ENCODE results near the gene DNAJC19. TPM values are rescaled to one million over a fixed set of nuclear protein-coding genes. Genes with fewer than 3 reads are reported as not detected.

DNAJC19 gene
- total RNA-seq, 4 donors from 2014 or later = 10.0 to 56.6 (median 28.8) TPM

- no peaks in the 10 kb centered on the region for H3K27me3 ChIP-seq
- intact Hi-C loops (cut with DNase I) = no loop called here
- no peaks in the 10 kb centered on the region for H3K9me3 ChIP-seq
- no peaks in the 10 kb centered on the region for H3K4me1 ChIP-seq
- no peak overlapping the region for H3K4me3 ChIP-seq
- H3K36me3 ChIP-seq = peaks cover 0 to 93% (median 0%) of the 10 kb centered on the region in 3 donors
- no peak for DNase-seq
- TF ChIP-seq CTCF (IDR thresholded peaks at IDR 0.05) = no peak
- no peak for TF ChIP-seq POLR2A (IDR thresholded peaks at IDR 0.05)
- H3K27ac ChIP-seq = no peak overlapping the region
Measured at GRCh38 chr3:180979961-180980360, 9.6 kb downstream of the DNAJC19 start.

GRCh38 chr3:180977498-180977897 lies 12.0 kb downstream of the DNAJC19 start:
- H3K36me3 ChIP-seq = peaks cover 0 to 93% (median 0%) of the 10 kb centered on the region in 3 donors
- no peak overlapping the region for H3K27ac ChIP-seq
- no peak for DNase-seq
- no peaks in the 10 kb centered on the region for H3K27me3 ChIP-seq
- TF ChIP-seq POLR2A (IDR thresholded peaks at IDR 0.05) (no peak), CTCF (IDR thresholded peaks at IDR 0.05) (no peak)
- H3K4me3 ChIP-seq = no peak overlapping the region
- intact Hi-C loops (cut with DNase I) = no loop called here
- no peaks in the 10 kb centered on the region for H3K9me3 ChIP-seq
- H3K4me1 ChIP-seq = no peaks in the 10 kb centered on the region

GRCh38 chr3:180974286-180974685 lies 15.2 kb downstream of the DNAJC19 start:
- TF ChIP-seq CTCF (IDR thresholded peaks at IDR 0.05) = no peak
- no peak for TF ChIP-seq POLR2A (IDR thresholded peaks at IDR 0.05)
- Histone ChIP-seq H3K9me3 (no peaks in the 10 kb centered on the region), H3K27ac (no peak overlapping the region), H3K4me3 (no peak overlapping the region), H3K27me3 (no peaks in the 10 kb centered on the region), H3K4me1 (no peaks in the 10 kb centered on the region), H3K36me3 (peaks cover 0 to 98% (median 4%) of the 10 kb centered on the region in 3 donors)
- WGBS, 2 donors = 84 to 91% methylated on average over 5 to 6 of the region's 6 CpGs
- DNase-seq = no peak
- intact Hi-C loops (cut with DNase I) = no loop called here

- H3K36me3 ChIP-seq = peaks cover 0 to 99% (median 8%) of the 10 kb centered on the region in 3 donors
- no peak for TF ChIP-seq CTCF (IDR thresholded peaks at IDR 0.05)
- no peak for DNase-seq
Measured at GRCh38 chr3:180973543-180973942, 16.0 kb downstream of the DNAJC19 start.

GRCh38 chr3:180970931-180971330 lies 18.6 kb downstream of the DNAJC19 start:
- no peaks in the 10 kb centered on the region for H3K4me1 ChIP-seq
- H3K27ac ChIP-seq = no peak overlapping the region
- H3K36me3 ChIP-seq = peaks cover 0 to 100% (median 10%) of the 10 kb centered on the region in 3 donors
- no peak overlapping the region for H3K4me3 ChIP-seq
- no peak for TF ChIP-seq POLR2A (IDR thresholded peaks at IDR 0.05)
- no peaks in the 10 kb centered on the region for H3K9me3 ChIP-seq
- intact Hi-C loops (cut with DNase I) = no loop called here
- no peaks in the 10 kb centered on the region for H3K27me3 ChIP-seq
- WGBS, 2 donors = 94 to 98% methylated on average over 6 of the region's 6 CpGs
- DNase-seq = no peak

More at GRCh38 chr3:180973543-180973942, 16.0 kb downstream of the DNAJC19 start:
- Histone ChIP-seq H3K4me3 (no peak overlapping the region), H3K9me3 (no peaks in the 10 kb centered on the region), H3K27ac (no peak overlapping the region), H3K27me3 (no peaks in the 10 kb centered on the region), H3K4me1 (no peaks in the 10 kb centered on the region)
- 77 to 81% methylated on average over 2 of the region's 2 CpGs for WGBS, 2 donors
- intact Hi-C loops (cut with DNase I) = no loop called here

- no peak overlapping the region for H3K27ac ChIP-seq
- H3K4me3 ChIP-seq = no peak overlapping the region
- peaks cover 0 to 99% (median 13%) of the 10 kb centered on the region in 3 donors for H3K36me3 ChIP-seq
- H3K9me3 ChIP-seq = no peaks in the 10 kb centered on the region
- TF ChIP-seq POLR2A (IDR thresholded peaks at IDR 0.05) = no peak
- no peak for TF ChIP-seq CTCF (IDR thresholded peaks at IDR 0.05)
- no peak for DNase-seq
- WGBS, 2 donors = 83 to 89% methylated on average over 1 of the region's 1 CpG
- H3K27me3 ChIP-seq = no peaks in the 10 kb centered on the region
- intact Hi-C loops (cut with DNase I) = no loop called here
- no peaks in the 10 kb centered on the region for H3K4me1 ChIP-seq
Measured at GRCh38 chr3:180962530-180962929, 27.0 kb downstream of the DNAJC19 start.

Data from esophagus squamous epithelium (tissue), 5 donors.